Esophagus squamous epithelium (tissue), 5 donors: Measurements from ENCODE around the gene EGFL8. TPM values are rescaled to one million over a fixed set of nuclear protein-coding genes. Genes with fewer than 3 reads are reported as not detected.

ENCODE experiments used
- DNase-seq: peaks from one replicate; lab custom pipeline; 2025; lab: John Stamatoyannopoulos, UW
- H3K27ac ChIP-seq, 4 donors: fragments of 200-600 bp; sonication (generic); one replicate each; pipeline ENCODE4 v1.5.1; 2016 to 2019; ENCODE audit warnings: mild to moderate bottlenecking in 1 of 4
- H3K27me3 ChIP-seq, 4 donors: fragments of 200-600 bp; sonication (generic); 1 replicate in 3 of 4; 2 replicates in 1 of 4; pipeline versions ENCODE4 v1.5.1 to v1.6.0; 2017 to 2021; ENCODE audit warnings: antibody characterized with exemption in 1 of 4
- H3K36me3 ChIP-seq, 3 donors: fragments of 200-600 bp; sonication (generic); one replicate each; pipeline ENCODE4 v1.5.1; 2016 to 2019
- H3K4me1 ChIP-seq, 3 donors: fragments of 200-600 bp; sonication (generic); one replicate each; pipeline ENCODE4 v1.5.1; 2017 to 2019
- H3K4me3 ChIP-seq, 4 donors: fragments of 200-600 bp; sonication (generic); 1 replicate in 3 of 4; 2 replicates in 1 of 4; pipeline ENCODE4 v1.5.1; 2016 to 2019; ENCODE audit warnings: mild to moderate bottlenecking in 2 of 4, moderate library complexity in 1 of 4
- H3K9me3 ChIP-seq, 3 donors: fragments of 200-600 bp; sonication (generic); one replicate each; pipeline ENCODE4 v1.5.1; 2016 to 2019
- CTCF ChIP-seq, 6 experiments: fragments of 450-650 bp in 4 of 6; fragments of 200-600 bp in 2 of 6; sonication (generic) in 2 of 6; IDR thresholded peaks; one replicate each; pipeline ENCODE4 v1.5.1; 2016 to 2019; ENCODE audit warnings: antibody characterized with exemption in 6 of 6, mild to moderate bottlenecking in 4 of 6, moderate library complexity in 4 of 6
- POLR2A ChIP-seq, 4 donors: fragments of 450-650 bp; IDR thresholded peaks; one replicate each; pipeline ENCODE4 v1.6.1; 2017; ENCODE audit warnings: antibody characterized with exemption in 4 of 4, mild to moderate bottlenecking in 4 of 4, moderate library complexity in 3 of 4
- WGBS, 2 donors: methylation state at CpG; one replicate each; pipeline ENCODE4 v1.1.5; 2018; 5-methylcytosine and 5-hydroxymethylcytosine counted together
- intact Hi-C: fragments of 100-400 bp; cut with DNase I; formaldehyde crosslinking; loops from one replicate; pipeline ENCODE4 v1.15.0; 2022
- small RNA-seq, 4 donors: library from RNA; depleted of rRNA; stranded (forward); fragments of <200 nt; gene quantifications; one replicate each; pipeline ENCODE3, GENCODE V24; 2016
- total RNA-seq, 4 donors: library from RNA; depleted of rRNA; stranded (reverse); fragments of >200 nt; gene quantifications; one replicate each; pipeline ENCODE4 v1.1.0, GENCODE V29; 2016
- donor health status: DM: yes; HTN: yes; CAD: no.

EGFL8 gene
- total RNA-seq, 4 donors from 2014 or later, result 4.8 to 15.1 (median 8.2) TPM

DNA sequence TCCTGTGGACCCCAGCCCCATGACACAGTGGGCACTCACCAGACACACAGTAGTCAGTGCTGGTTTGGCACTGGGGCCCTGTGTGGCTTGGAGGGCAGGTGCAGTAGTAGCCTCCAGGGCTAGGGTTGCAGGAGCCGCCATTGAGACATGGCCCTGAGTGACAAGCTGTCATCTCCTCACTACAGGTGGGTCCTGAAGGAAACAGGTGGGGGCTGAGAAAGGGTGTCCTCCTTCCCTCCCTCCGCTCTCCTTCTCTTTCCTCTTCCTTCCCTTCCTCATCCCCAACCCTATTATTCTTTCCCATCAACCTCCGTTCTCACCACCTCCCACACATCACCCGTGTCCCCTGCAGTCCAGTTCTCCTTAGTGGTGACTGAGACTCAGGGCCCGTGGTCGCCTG, 49.3 kb downstream of the EGFL8 start:
- intact Hi-C loops, result no loop called here
- TF ChIP-seq CTCF (IDR thresholded peaks at IDR 0.05) (no peak), POLR2A (IDR thresholded peaks at IDR 0.05) (no peak)
- H3K9me3 ChIP-seq, result no peaks in the 10 kb centered on the region
- no peaks in the 10 kb centered on the region for H3K27me3 ChIP-seq
- H3K27ac ChIP-seq, result no peak overlapping the region
- DNase-seq, result no peak
- H3K4me3 ChIP-seq, result no peak overlapping the region
- 83 to 84% methylated on average over 6 of the region's 6 CpGs for WGBS, 2 donors
- H3K36me3 ChIP-seq, result no peaks in the 10 kb centered on the region
- H3K4me1 ChIP-seq, result no peaks in the 10 kb centered on the region

DNA sequence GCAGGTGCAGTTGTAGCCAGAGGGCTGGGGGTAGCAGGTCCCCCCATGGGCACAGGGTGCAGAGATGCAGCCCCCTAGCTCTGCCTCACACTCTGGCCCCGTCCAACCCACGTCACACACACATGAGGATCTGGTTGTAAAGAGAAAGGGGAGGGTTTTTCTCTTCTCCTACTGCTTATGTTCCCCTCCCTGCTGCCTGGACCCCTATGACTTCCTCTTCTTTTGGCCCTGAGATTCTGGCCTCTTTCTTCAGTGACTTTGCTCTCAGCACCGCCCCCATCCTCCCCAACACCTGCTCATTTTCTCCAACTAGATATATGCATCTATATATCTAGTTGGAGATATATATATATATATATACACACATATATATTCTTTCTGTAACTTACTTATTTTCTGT, 49.7 kb downstream of the EGFL8 start:
- no peaks in the 10 kb centered on the region for H3K9me3 ChIP-seq
- H3K27ac ChIP-seq, result no peak overlapping the region
- WGBS, 2 donors, result 83 to 96% methylated on average over 2 to 3 of the region's 3 CpGs

GRCh38 chr6:32215617-32216016, 51.2 kb downstream of the EGFL8 start:
- no peak overlapping the region for H3K4me3 ChIP-seq
- H3K4me1 ChIP-seq, result no peaks in the 10 kb centered on the region
- intact Hi-C loops, result no loop called here
- no peaks in the 10 kb centered on the region for H3K36me3 ChIP-seq
- H3K27ac ChIP-seq, result no peak overlapping the region
- 91 to 100% methylated on average over 3 to 4 of the region's 4 CpGs for WGBS, 2 donors
- H3K9me3 ChIP-seq, result no peaks in the 10 kb centered on the region
- no peak for DNase-seq
- TF ChIP-seq POLR2A (IDR thresholded peaks at IDR 0.05) (no peak), CTCF (IDR thresholded peaks at IDR 0.05) (no peak)
- no peaks in the 10 kb centered on the region for H3K27me3 ChIP-seq

More for the DNA sequence above, 49.7 kb downstream of the EGFL8 start:
- TF ChIP-seq CTCF (IDR thresholded peaks at IDR 0.05) (no peak), POLR2A (IDR thresholded peaks at IDR 0.05) (no peak)
- no peaks in the 10 kb centered on the region for H3K36me3 ChIP-seq
- no peaks in the 10 kb centered on the region for H3K27me3 ChIP-seq
- no peak overlapping the region for H3K4me3 ChIP-seq
- intact Hi-C loops, result no loop called here
- no peaks in the 10 kb centered on the region for H3K4me1 ChIP-seq
- no peak for DNase-seq

DNA sequence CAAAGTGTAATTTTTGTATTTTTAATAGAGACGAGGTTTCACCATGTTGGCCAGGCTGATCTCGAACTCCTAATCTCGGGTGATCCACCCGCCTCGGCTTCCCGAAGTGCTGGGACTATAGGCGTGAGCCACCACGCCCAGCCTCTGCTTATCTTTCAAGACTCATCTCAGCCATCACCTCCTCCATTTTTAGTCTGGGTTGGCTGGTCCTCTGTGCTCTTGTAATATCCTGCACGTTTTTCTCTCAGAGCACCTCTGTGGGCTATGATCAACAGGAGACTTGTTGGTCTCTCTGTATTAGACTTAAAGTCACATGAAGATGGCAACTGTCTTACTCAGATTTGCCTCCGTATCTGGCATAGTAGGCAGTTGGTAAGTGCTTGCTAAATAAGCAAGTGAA, 51.9 kb downstream of the EGFL8 start:
- Histone ChIP-seq H3K4me1 (no peaks in the 10 kb centered on the region), H3K36me3 (no peaks in the 10 kb centered on the region), H3K4me3 (no peak overlapping the region), H3K27me3 (no peaks in the 10 kb centered on the region), H3K9me3 (no peaks in the 10 kb centered on the region), H3K27ac (no peak overlapping the region)
- DNase-seq, result no peak
- intact Hi-C loops, result no loop called here
- TF ChIP-seq CTCF (IDR thresholded peaks at IDR 0.05), result no peak
- TF ChIP-seq POLR2A (IDR thresholded peaks at IDR 0.05), result no peak
- 66 to 86% methylated on average over 4 to 9 of the region's 10 CpGs for WGBS, 2 donors

DNA sequence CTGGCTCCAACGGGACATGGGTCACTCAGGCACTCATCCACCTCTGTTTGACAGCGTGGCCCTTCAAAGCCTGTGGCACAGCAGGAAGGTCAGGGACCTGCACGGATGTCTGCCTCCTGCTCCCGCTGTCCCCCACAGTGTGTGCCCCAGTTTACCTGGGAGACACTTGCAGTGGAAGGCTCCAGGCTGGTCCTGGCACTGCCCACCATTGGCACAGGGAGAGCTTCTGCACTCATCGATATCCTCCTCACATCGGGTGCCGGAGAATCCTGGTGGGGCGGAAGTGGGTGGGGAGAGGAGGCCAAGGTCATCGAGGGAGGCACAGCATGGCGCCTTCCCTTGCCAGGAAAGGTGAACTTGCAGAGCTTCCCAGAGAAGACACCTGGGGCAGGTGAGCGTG, 52.6 kb downstream of the EGFL8 start:
- no peak overlapping the region for H3K27ac ChIP-seq
- no peak for TF ChIP-seq POLR2A (IDR thresholded peaks at IDR 0.05)
- H3K4me1 ChIP-seq, result peaks cover 0 to 3% (median 0%) of the 10 kb centered on the region in 3 donors
- no peaks in the 10 kb centered on the region for H3K27me3 ChIP-seq
- no peaks in the 10 kb centered on the region for H3K36me3 ChIP-seq
- intact Hi-C loops, result no loop called here
- no peak overlapping the region for H3K4me3 ChIP-seq
- no peak for DNase-seq
- H3K9me3 ChIP-seq, result no peaks in the 10 kb centered on the region
- WGBS, 2 donors, result 81 to 90% methylated on average over 5 to 7 of the region's 11 CpGs

Small RNA genes within 50 kb of the gene (small RNA-seq; reads per million reads assigned to genes)
- gene AL662884.1 (0 reads per million in 4 donors), gene MIR6833 (0 reads per million in 4 donors)

Other genes starting within 250 kb of the EGFL8 start
- gene C2, start 236.9 kb upstream of the EGFL8 start, total RNA-seq, result 10 to 100 TPM in 2 of 4 donors, 1 to 10 TPM in 2; 1.1 to 15.2 (median 6.4) TPM
- 10 to 100 TPM; 10.4 to 81.1 (median 22.4) TPM for gene CFB, start 218.5 kb upstream of the EGFL8 start, total RNA-seq
- 10 to 100 TPM; 52.6 to 83.9 (median 64.4) TPM for gene NELFE, start 205.6 kb upstream of the EGFL8 start, total RNA-seq
- 10 to 100 TPM; 24.6 to 32.4 (median 26.8) TPM for gene SKIC2, start 205.4 kb upstream of the EGFL8 start, total RNA-seq
- 10 to 100 TPM in 1 of 4 donors, 1 to 10 TPM in 3; 7.8 to 13.2 (median 8.8) TPM for gene DXO, start 192.5 kb upstream of the EGFL8 start, total RNA-seq
- 10 to 100 TPM in 1 of 4 donors, 1 to 10 TPM in 3; 2.0 to 11.8 (median 5.2) TPM for gene C4A, start 182.5 kb upstream of the EGFL8 start, total RNA-seq
- 1 to 10 TPM; 2.2 to 7.4 (median 5.2) TPM for gene C4B, start 149.8 kb upstream of the EGFL8 start, total RNA-seq
- under 1 TPM in 1 of 4 donors, not detected in 3; 0.22 TPM for gene CYP21A2, start 126.2 kb upstream of the EGFL8 start, total RNA-seq
- gene TNXB, start 55.3 kb upstream of the EGFL8 start, total RNA-seq, result 100 to 1,000 TPM in 1 of 4 donors, 10 to 100 TPM in 3; 10.5 to 102 (median 31.0) TPM
- gene ATF6B, start 36.3 kb upstream of the EGFL8 start, total RNA-seq, result 10 to 100 TPM; 27.3 to 45.4 (median 30.0) TPM
- 10 to 100 TPM in 1 of 4 donors, 1 to 10 TPM in 3; 5.9 to 16.7 (median 6.8) TPM for gene FKBPL, start 34.3 kb upstream of the EGFL8 start, total RNA-seq
- under 1 TPM in 3 of 4 donors, not detected in 1; 0.35 to 0.87 (median 0.57) TPM for gene PRRT1, start 12.7 kb upstream of the EGFL8 start, total RNA-seq
- 100 to 1,000 TPM in 1 of 4 donors, 10 to 100 TPM in 3; 17.3 to 133 (median 23.7) TPM for gene PPT2, start 10.5 kb upstream of the EGFL8 start, total RNA-seq
- gene AGPAT1, start 11.5 kb downstream of the EGFL8 start, total RNA-seq, result 10 to 100 TPM; 17.6 to 34.0 (median 19.1) TPM
- gene RNF5, start 13.8 kb downstream of the EGFL8 start, total RNA-seq, result 10 to 100 TPM; 20.8 to 59.0 (median 40.8) TPM
- 1 to 10 TPM in 3 of 4 donors, under 1 TPM in 1; 0.59 to 1.7 (median 1.4) TPM for gene AGER, start 19.7 kb downstream of the EGFL8 start, total RNA-seq
- 10 to 100 TPM; 27.1 to 40.2 (median 28.9) TPM for gene PBX2, start 25.6 kb downstream of the EGFL8 start, total RNA-seq
- 10 to 100 TPM in 2 of 4 donors, 1 to 10 TPM in 2; 1.6 to 14.1 (median 6.5) TPM for gene GPSM3, start 28.0 kb downstream of the EGFL8 start, total RNA-seq
- gene NOTCH4, start 59.5 kb downstream of the EGFL8 start, total RNA-seq, result 10 to 100 TPM in 1 of 4 donors, 1 to 10 TPM in 3; 4.7 to 13.2 (median 5.9) TPM
- not detected for gene TSBP1, start 207.3 kb downstream of the EGFL8 start, total RNA-seq
- not detected for gene BTNL2, start 242.6 kb downstream of the EGFL8 start, total RNA-seq